Fibroblast of skin of scalp (primary cell): ENCODE measurements around the gene EPYC.
"Not testable (repeated sequence)": the region's sequence is repeated elsewhere in the genome, so short reads cannot be mapped to it uniquely, and the experiment has no call there.

Experiments used
- DNase-seq: peaks from one replicate; pipeline ENCODE4 v3.0.0-alpha.2; 2013

EPYC gene

DNA sequence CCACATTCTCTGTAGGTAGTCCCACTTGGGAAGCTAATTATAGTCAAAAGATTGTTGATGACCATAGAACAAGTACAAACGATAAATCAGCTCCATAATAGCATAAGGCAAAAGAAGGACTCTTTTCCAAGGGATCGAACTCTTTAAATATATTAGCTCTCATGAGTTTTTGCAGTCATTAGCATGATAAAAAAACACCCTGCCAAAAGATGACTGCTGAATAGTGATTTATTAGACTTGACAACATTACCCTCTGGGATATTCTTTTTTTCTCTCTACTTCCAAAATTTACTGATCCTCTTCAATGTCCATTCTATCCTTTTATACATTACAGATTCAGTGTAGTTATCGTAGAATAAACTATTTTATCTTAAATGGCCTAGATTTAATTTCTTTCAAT lies 14.2 kb downstream of the EPYC start:
- no peak for DNase-seq

GRCh38 chr12:90989686-90990111 lies 15.1 kb downstream of the EPYC start:
- no peak for DNase-seq

GRCh38 chr12:90987520-90987919 lies 17.3 kb downstream of the EPYC start:
- DNase-seq = no peak

DNA sequence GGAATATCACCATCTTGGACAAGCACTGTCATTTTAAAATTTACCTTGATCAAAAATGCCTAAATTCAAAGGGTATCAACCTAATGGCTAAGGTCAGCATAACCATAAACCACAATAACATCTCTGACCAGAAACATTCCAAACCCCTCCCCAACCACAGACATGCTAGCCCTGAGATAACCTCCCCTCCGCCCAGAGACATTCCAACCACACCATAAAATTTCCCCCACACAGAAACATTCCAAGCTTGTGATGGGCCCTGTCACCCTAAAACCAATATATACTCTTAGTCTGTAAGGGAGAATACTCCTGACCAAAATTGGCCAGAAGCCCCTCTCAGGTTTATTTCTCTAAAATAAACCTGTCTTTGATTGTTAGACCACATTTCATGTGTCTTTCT lies 17.7 kb downstream of the EPYC start:
- DNase-seq = peak; percentile 68

GRCh38 chr12:90985331-90985730 lies 19.4 kb downstream of the EPYC start:
- not testable (repeated sequence) for DNase-seq

GRCh38 chr12:90984114-90984513 lies 20.7 kb downstream of the EPYC start:
- no peak for DNase-seq

GRCh38 chr12:90982170-90982569 lies 22.6 kb downstream of the EPYC start:
- no peak for DNase-seq

DNA sequence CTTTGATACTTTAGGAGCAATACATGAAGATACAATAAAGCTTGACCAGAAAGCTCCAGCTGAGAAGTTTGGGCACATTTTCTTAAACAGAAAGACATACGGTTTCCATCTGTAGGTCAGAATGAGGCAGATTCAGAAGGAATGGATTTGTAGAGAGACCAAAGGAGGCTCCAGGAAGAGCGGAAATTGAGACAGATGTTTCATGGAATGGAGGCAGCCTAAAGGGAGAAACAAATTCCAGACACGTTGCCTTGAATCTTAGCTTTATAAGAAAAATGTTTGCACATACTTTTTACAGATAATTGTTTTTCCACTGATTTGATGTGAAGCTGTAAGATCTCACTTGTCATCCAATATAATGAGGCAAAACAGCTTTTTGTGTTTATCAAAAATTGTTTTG lies 24.8 kb downstream of the EPYC start:
- peak; percentile 65 for DNase-seq

DNA sequence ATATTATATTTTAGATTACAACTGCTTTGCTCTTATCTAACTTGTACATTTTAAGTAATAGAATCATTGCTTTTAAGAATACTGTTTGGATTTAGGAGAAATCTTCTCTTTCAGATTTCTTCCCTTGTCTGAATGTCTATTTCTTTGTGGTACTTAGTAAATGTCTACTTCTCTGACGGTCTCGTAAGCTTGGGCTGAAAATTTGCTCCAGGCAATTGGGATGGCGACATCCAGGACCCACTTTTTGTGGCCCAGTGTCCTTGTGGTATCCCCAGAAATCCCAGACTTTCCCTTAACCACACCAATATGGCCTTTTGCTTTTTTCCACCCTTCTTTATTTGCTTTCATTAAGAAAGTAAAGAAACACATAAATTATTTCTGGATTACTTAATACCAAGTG lies 25.8 kb downstream of the EPYC start:
- no peak for DNase-seq

DNA sequence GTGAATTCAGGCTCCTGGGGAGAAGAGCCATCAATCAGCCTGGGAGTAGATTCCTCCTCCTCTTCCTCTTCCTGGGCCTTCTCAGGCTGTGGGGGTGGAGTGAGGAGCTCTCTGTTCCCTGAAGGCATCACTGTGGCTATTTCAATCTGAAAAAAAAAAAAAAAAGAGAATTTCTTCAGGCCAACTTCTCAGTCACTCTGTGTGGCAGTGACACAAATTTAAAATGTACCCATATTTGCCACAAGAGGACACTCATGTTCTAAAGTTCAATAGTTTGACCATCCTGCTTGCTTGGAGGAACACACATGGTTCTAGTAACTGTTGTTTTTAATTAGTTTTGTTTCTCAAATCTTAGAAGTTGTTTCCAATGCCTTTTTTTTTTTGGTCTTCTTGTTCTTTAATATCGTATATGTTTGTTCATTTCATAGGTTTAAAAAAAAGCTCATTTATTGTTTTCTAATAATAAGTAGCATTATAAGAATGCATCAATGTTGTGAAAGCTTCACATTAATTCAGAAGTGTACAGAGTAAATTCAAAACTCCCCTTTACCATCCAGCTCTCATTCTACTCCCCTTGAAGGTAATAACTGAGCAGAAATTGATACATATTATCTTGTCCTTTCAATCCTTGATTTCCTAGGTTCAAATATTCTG lies 26.5 kb downstream of the EPYC start:
- DNase-seq = peak; percentile 87

GRCh38 chr12:90977224-90977623 lies 27.5 kb downstream of the EPYC start:
- DNase-seq = peak; percentile 51

GRCh38 chr12:90974286-90974685 lies 30.5 kb downstream of the EPYC start:
- DNase-seq = peak; percentile 75

DNA sequence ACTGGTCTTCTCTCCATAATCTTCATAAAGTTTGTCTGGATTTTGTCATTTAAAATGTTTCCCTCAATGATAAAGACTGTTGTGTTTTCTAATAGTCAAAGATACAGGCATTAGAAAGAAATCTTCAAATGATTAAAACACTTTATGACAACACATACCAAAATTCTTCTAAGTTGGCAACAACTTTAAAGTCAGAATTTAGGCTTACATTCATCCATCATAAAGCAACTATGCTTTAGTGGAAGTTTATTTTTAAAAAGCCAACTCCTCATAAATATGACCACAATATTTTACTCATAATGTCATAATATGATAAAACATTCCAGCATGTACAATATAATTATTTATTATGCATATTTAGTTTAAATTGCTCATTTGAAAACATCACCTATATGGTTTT lies 32.5 kb downstream of the EPYC start:
- peak; percentile 50 for DNase-seq

DNA sequence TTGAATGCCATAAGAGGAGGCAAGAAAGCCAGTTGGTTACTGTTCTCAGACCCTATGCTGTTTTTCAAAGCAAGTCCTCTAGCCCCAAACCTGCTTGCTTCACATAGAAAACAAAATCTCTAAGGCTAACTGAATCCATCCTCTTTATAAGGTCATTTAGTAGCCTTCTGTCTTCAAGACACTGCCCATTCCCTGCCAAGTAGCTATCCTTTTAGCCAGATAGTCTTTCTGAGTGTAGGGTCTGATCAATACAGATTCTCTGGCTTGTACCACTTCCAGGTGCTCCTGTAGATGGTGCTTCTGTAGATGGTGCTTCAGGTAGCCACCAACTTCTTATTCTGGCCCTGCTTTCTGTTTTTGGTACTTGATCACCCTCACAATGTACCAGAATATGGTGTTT lies 33.9 kb downstream of the EPYC start:
- no peak for DNase-seq

GRCh38 chr12:90970471-90970870 lies 34.3 kb downstream of the EPYC start:
- DNase-seq = no peak

GRCh38 chr12:90969851-90970250 lies 34.9 kb downstream of the EPYC start:
- no peak for DNase-seq

GRCh38 chr12:90969346-90969745 lies 35.4 kb downstream of the EPYC start:
- DNase-seq = peak; percentile 34

DNA sequence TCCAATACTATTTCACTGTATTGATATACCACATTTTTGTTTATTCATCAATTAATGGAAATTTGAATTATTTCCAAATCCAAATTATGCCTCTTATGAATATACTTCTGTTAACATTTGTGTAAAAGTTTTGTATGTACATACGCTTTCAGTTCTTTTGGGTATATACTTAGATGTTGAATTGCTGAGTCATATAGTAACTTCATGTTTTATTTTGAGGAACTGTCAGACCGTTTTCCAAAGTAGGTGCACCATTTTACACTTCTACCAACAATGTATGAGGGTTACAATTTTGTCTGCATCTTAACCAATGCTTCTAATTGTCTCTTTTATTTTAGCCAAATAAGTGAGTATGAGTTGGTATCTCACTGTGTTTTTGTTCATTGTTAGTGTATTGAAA lies 39.6 kb downstream of the EPYC start:
- no peak for DNase-seq

GRCh38 chr12:90964616-90965015 lies 40.2 kb downstream of the EPYC start:
- DNase-seq = no peak

DNA sequence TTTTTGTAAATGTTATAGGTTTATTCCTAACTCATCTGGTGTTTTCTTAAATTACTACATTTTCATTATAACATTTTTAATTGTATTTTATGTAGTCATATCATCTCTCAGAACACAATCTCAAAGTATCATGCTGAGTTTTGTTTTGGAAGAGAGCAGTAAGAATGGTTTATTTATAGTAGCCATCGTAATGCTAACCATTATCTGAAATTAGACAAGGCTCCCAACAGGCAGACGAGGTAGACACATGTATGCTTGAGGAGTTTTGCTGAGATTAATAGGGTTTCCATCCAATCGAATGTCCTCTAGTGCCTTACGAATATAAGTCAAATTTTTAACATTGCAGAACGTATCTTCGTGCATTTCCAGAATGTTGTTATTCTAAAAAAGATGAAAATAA lies 40.8 kb downstream of the EPYC start:
- no peak for DNase-seq

GRCh38 chr12:90961154-90961553 lies 43.6 kb downstream of the EPYC start:
- DNase-seq = no peak

DNA sequence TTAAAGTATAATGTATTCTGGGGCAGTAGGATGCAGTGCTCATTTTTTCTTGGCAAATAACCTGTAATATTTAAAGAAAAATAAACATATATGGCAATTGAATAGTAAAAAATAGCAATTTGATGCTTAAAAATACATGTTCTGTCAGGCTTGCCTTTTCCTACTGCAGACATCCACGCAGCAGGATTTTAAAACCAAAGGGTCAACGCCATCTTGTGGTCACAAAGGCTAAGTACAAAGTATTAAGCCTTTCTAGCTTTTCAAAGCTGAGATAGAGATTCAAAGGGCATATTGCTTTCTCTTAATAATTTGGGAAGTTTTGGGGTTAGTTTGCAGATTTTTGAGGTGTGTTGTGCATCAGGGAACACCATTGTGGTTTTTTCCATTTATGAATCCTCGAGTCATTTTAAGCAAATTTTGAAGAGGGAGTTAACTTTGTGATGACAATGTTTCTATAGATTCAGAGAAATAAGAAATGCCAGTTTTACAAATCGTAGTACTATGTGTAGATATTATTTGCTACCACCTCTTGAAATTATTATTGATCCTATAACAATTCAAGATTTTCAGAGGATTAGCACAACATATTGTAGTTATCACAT lies 45.1 kb downstream of the EPYC start:
- DNase-seq = peak; percentile 66

DNA sequence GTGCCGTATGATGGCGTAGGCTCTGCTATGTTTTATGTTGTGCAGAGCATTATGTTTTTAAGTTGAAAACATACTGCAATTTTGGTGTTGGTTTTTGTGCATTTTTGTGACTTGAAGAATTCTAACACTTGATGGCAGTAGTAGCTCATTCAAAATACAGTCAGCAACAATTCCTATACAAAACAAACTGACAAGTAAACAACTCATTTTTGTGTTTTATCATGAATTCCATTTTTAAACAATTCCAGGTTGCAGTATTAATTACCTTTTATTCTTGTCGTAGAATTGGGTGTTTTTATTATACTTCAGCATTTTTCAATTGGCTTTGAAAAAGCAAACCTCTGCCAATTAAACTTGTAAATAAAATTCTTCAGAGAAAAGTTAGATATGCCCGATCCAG lies 45.7 kb downstream of the EPYC start:
- DNase-seq = peak; percentile 31

- no peak for DNase-seq
Observed at GRCh38 chr12:90958347-90958746, 46.4 kb downstream of the EPYC start.

DNA sequence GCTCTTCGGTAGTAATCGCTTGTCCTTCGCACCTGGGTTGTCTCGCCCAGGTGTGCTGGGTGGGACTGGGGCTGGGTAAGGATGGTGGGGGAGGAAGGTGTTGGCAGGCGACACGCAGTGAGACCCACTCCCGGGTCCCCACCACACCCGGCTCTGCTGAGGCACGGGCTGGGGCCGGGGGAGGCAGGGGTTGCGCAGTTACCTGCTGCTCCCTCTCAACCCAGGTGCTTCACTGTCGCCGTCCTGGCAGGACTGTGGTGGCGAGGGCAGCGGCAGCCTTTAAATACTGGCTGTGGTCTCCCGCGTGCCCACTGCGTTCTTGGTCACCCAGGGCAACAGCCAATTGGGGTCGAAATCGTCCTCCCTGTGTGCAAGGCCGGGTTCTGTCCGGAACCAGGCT lies 49.9 kb downstream of the EPYC start, which contains the start of gene CCER1:
CCER1 (minus strand) TSS at position 256 of the 400 bp plus-strand sequence. CDS start 434 bp downstream, outside the sequence.
- no peak for DNase-seq
